Measurements from ENCODE around the gene PWP2. TPM values are rescaled to one million over a fixed set of nuclear protein-coding genes. Genes with fewer than 3 reads are reported as not detected.
"Not testable (repeated sequence)": the region's sequence is repeated elsewhere in the genome, so short reads cannot be mapped to it uniquely, and the experiment has no call there.

Gene PWP2
- total RNA-seq, 1 experiment from 2014 or later = 14.8 TPM

GRCh38 chr21:44083631-44084291 lies 23.4 kb upstream of the PWP2 start:
- DNase-seq (ENCODE audit: low read depth) = no peak

- no peak for DNase-seq (ENCODE audit: low read depth)
These were observed 22.5 kb upstream of the PWP2 start for GRCh38 chr21:44084496-44085241.

- DNase-seq (ENCODE audit: low read depth) = no peak
These were observed 21.5 kb upstream of the PWP2 start for GRCh38 chr21:44085491-44086321.

GRCh38 chr21:44086636-44087425 lies 20.4 kb upstream of the PWP2 start:
- no peak for DNase-seq (ENCODE audit: low read depth)

GRCh38 chr21:44087426-44088400 lies 19.5 kb upstream of the PWP2 start:
- DNase-seq (ENCODE audit: low read depth) = no peak

- DNase-seq (ENCODE audit: low read depth) = no peak
These were observed 18.8 kb upstream of the PWP2 start for GRCh38 chr21:44088401-44088780.

- no peak for DNase-seq (ENCODE audit: low read depth)
These were observed 17.9 kb upstream of the PWP2 start for GRCh38 chr21:44089001-44089911.

GRCh38 chr21:44090325-44090724 lies 16.9 kb upstream of the PWP2 start:
- no peak for DNase-seq (ENCODE audit: low read depth)

GRCh38 chr21:44092211-44092610 lies 15.0 kb upstream of the PWP2 start:
- no peak for DNase-seq (ENCODE audit: low read depth)

GRCh38 chr21:44093761-44094160 lies 13.4 kb upstream of the PWP2 start:
- DNase-seq (ENCODE audit: low read depth) = no peak

GRCh38 chr21:44094832-44095231 lies 12.4 kb upstream of the PWP2 start:
- no peak for DNase-seq (ENCODE audit: low read depth)

GRCh38 chr21:44098507-44098906 lies 8.7 kb upstream of the PWP2 start:
- DNase-seq (ENCODE audit: low read depth) = not testable (repeated sequence)

- DNase-seq (ENCODE audit: low read depth) = not testable (repeated sequence)
These were observed 8.2 kb upstream of the PWP2 start for GRCh38 chr21:44098964-44099363.

- not testable (repeated sequence) for DNase-seq (ENCODE audit: low read depth)
These were observed 390 bp downstream of the PWP2 start for GRCh38 chr21:44107589-44107988.

- not testable (repeated sequence) for DNase-seq (ENCODE audit: low read depth)
These were observed 6.6 kb downstream of the PWP2 start for GRCh38 chr21:44113702-44114371.

- DNase-seq (ENCODE audit: low read depth) = not testable (repeated sequence)
These were observed 14.9 kb downstream of the PWP2 start for GRCh38 chr21:44122131-44122530.

- not testable (repeated sequence) for DNase-seq (ENCODE audit: low read depth)
These were observed 20.6 kb downstream of the PWP2 start for GRCh38 chr21:44127827-44128226.

- DNase-seq (ENCODE audit: low read depth) = not testable (repeated sequence)
These were observed 26.5 kb downstream of the PWP2 start for GRCh38 chr21:44133715-44134057.

GRCh38 chr21:44134732-44135131 lies 27.5 kb downstream of the PWP2 start:
- DNase-seq (ENCODE audit: low read depth) = not testable (repeated sequence)

Data from Daoy (cell line).